NCI-H1436 treated with DMSO at 0.1 percent for 48 hours (cell line): ENCODE data around the gene AUTS2.

ENCODE experiments used
- DNase-seq: peaks from one replicate; lab custom pipeline; 2025; lab: John Stamatoyannopoulos, UW

Gene AUTS2

GRCh38 chr7:69598081-69598486, at the start of gene AUTS2:
AUTS2 (plus strand) TSS chr7:69598475; CDS start chr7:69599654, 1,179 bp downstream.
- DNase-seq: peak; percentile 28

GRCh38 chr7:69550991-69551390, 47.3 kb upstream of the AUTS2 start:
- DNase-seq: no peak

GRCh38 chr7:69553190-69553589, 45.1 kb upstream of the AUTS2 start:
- peak; percentile 10 for DNase-seq

DNA sequence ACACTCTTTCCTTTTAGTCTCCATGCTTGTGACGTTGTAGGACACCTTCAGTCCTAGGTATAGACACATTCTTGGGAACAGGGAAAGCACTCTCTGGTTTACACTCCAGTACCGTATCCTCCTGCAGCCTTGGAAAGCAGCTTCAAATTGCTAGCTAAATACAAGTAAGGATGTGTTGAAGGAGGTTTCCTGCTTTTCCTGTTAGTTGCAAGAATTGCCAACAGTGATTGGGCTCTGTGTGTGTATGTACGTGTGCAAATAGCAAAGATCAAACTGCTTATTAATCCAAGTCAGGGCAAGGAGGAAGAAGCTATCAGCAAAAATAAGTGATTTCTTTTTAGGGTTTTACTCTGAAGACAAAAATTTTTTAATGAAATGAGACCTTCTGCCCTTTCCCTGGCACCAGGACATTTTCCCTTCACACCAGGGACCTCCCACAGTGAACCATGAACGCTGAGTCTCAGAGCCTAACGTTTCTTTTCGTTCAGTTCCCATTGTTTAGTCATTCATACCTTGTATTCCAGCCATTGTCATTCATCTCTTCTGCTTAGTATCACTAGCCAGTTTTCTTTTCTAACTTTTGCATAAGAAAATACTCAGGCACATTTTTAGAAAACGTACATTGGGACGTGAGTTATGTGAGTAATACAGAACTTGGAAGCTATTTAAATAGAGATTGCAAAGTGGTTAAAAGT, 36.9 kb upstream of the AUTS2 start:
- no peak for DNase-seq

DNA sequence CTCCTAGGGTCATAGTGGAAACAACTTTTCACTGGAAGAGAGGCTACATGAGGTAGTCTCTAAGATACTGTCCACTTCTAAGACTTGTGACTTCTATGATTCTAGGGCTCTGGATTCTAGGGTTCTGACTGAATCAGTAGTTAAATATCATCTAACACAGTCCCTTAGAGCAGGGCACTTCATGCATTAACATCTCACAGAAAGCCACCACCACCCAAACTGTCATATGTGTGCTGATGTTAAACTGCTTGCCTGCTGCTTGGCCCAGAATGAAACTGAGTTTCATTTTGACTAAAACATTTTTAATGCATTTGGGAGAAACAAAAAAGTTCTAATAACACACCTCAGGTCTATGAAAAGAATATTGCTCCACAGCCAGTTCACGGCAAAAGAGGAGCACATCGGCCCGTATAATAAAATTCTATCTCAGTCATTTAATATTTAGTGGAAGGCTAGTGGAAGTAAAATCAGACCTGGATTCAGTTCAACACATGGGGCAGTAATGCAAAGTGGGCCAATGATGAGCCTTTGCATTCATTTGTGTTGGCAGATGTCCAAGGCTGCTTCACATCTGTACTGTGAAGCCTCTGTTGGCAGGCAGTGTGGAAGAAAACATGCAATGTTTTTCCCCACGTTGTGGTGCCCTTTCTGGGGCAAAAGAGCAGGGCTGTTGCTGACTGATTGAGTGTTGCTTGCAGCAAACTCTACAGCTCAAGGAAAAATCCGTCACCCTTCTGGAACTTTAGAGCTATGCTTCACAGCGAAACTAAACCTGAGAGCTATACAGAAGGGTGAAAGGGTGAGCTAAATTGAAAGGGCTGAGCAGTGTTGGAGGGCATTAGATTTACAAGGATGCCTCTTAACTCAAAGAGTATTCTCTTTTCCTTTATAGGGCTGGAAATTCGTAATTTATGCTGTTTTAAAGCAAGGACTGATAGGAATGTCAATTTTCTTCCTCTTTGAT, 33.5 kb upstream of the AUTS2 start:
- no peak for DNase-seq

DNA sequence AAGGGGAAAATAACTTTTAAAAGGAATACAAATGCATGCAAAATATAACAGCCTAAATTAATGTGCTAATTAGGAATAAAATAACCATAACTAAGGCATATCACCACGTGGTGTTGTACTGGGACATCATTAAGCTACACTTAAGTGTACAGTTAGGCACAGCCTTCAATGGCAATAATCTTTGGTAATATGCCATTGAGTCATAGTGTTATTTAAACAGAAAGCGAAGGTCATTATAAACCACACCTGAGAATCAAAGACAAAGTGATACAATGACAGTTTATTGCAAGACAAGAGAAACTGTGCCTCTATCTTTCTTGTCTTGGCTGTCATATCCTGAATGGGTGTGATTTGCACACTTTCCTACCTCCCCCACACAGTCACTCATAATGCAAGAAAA, 30.5 kb upstream of the AUTS2 start:
- peak; percentile 3 for DNase-seq

GRCh38 chr7:69568266-69568665, 30.0 kb upstream of the AUTS2 start:
- DNase-seq: no peak

DNA sequence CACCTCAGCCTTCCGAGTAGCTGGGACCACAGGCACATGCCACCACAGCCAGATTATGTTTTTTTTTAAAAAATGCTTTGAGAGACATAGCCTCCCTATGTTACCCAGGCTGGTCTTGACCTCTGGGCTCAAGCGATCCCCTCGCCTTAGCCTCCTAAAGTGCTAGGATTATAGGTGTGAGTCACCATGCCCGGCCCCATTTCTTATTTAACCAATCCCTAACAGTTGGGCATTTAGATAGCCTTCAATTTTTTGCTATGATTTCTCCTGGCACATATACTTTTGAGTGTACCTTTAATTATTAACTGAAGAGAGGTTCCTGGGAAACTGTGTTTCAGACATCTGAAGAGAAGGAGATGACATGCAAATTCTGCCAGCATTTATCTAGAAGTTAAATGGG, 22.6 kb upstream of the AUTS2 start:
- DNase-seq: no peak

DNA sequence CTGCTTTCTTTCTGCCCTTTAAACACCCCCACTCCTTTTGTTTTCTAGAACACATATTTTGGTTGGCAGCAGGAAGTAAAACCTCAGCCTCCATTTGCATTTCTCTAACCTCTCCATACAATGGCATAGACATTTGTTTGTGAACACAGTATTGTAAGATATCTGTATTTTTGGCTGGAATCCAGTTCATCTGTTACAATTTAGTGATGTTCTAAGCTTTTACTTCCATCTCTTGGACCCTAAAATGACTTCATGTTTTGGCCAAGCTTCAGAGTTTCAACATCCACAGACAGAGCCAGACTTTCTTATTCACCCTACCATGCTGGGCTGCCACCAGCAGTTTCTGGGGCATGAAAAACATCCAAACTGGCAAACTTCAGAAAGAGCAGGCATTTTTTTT, 21.1 kb upstream of the AUTS2 start:
- DNase-seq: no peak

DNA sequence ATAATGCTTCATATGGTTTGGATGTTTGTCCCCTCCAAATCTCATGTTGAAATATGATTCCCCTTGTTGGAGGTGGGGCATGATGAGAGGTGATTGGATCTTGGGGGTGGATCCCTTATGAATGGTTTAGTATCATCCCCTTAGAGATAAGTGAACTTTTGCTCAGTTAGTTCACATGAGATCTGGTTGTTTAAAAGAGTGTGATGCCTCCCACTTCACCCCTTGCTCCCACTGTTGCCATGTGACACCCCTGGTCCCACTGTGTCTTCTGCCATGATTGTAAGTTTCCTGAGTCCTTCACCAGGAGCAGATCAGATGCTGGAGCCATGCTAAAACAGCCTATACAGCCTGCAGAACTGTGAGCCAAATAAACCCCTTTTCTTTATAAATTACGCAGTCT, 13.1 kb upstream of the AUTS2 start:
- DNase-seq: no peak

DNA sequence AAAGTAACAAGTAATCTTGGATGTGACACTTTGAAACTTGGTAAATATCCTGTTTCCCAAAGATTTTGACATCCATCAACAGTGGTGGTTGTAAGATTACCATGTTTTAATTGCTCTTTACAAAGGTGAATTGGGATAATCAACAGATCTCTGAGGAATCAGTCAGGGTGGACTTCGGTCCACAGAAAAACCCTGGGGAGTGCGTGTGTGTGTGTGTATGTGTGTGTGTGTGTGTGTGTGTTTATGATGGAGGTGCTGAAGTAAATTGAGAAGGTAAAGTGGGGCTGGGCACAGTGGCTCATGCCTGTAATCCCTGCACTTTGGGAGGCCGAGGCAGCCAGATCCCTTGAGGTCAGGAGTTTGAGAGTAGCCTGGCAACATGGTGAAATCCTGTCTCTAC, 12.0 kb upstream of the AUTS2 start:
- no peak for DNase-seq

DNA sequence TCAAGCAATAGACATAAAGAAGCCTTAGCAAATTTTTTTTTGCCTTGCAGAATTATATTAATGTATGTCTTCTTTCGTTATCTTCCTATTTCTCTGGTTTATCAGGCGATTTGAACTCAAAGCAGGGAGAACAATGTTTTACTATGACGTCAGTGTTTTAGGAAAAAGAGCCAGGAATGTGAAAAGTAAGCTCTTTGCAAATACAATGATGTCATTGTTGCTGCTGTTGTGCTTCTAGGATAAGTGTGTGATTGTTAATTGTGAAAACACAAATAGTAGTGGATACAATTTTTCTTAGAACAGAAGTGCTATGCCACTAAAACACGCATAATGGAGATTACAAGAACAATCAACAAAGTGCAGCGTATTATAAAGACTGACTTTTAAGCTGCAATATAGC, 9.5 kb upstream of the AUTS2 start:
- DNase-seq: no peak

DNA sequence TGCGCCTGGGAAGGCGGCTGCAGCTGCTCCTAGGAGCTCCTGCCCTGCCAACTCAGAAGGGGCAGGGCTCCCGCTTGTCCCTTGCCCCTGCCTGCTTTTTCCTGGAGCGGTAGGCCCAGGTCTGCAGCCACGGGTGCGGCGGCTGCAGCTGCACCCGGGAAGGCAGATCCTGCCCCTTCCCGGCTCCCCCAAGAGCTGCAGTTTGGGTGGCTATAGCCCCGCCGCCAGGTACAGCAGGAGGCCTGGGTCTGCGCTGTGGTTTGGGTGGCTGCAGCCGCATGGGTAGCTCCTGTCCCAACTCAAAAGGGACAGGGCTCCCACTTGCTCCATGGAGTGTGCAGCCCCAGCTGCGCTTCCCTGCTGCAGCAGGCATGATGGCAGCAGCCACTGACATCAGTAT, 6.5 kb upstream of the AUTS2 start:
- DNase-seq: no peak

GRCh38 chr7:69593511-69593910, 4.8 kb upstream of the AUTS2 start:
- no peak for DNase-seq

DNA sequence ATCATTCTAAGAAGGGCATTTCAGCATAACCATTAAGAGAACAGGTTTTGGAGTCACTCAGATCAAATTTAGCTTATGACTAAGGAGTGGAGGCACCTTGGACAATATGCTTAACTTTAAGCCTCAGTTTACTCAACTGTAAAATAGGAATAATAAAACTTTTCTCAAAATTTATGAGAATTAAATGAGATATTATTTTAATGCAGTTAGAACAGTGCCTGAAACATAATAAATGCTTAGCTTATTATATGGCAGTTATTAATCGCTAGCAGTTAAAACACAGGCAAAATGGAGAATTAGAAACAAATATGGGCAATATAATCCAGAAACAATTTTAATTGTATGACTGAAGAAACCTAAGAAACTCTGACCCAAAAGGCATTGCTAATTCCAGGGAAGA, 2.9 kb upstream of the AUTS2 start:
- DNase-seq: no peak

- DNase-seq: no peak
Measured at GRCh38 chr7:69596056-69596455, 2.2 kb upstream of the AUTS2 start.

GRCh38 chr7:69596723-69597277, 1.5 kb upstream of the AUTS2 start:
- no peak for DNase-seq

- DNase-seq: no peak
Measured at GRCh38 chr7:69597278-69598076, 798 bp upstream of the AUTS2 start.

- no peak for DNase-seq
Measured at GRCh38 chr7:69598487-69599285, 411 bp downstream of the AUTS2 start.

- DNase-seq: no peak
Measured at GRCh38 chr7:69599286-69599954, 1.1 kb downstream of the AUTS2 start.
